ENCODE results near the gene PRKCZ.

DNA sequence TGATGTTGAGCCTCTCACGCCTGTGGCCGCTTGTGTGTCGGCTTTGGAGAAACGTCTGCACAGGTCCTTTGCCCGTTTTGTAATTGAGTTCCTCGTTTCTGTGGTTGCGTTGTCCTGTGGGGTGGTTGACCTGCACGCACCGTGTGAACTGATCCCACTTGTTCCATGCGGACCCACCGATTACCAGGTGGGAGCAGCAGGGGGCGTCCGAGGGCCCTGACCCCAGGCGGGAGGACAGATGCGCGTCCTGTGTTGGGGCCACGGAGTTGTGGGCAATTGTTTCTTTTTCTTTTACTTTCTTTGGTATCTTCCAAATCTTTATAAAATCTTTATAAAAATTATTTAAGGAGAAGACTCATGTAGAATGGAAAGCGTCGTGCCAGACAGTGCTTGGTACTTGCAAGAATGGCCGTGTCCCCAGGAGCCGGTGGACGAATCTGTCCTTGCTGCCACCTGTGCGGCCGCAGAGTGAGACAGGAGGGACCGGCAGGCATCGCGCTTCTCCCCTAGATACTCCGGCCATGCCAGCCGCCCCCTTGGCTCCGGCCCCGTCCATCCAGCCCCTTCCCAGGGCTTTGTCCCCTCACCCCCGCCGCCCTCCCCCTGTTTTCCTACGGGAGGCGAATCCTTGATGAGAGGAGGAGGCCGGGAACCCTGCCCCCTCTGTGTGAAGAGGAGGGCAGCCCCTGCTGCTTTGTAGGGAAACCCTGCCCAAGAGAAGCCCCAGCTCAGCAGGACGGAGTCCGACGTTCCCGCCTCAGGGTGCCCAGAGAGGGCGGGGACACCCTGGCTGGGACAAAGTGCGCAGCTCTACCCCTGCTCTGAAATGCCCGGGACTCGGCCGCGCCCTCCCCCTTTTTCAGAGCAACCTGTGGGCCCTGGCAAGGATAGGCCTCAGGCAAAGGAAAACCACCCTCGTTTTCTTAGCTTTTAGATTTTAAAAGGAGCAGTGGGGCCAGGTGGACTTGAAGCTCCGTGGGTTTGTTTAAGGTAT, 41.7 kb downstream of the PRKCZ start:
- no peak for TF ChIP-seq EZH2 (IDR thresholded peaks at IDR 0.05; ENCODE audit: insufficient read depth, poor library complexity, severe bottlenecking)
- no peak for TF ChIP-seq EZH2phosphoT487 (IDR thresholded peaks at IDR 0.05; ENCODE audit: insufficient read depth, low read depth)

Measured in GM23248 (cell line).